Measurements from ENCODE around the gene PHOX2A.

GRCh38 chr11:72245263-72245816 lies 1.4 kb upstream of the PHOX2A start:
- TF ChIP-seq CTCF (IDR thresholded peaks at IDR 0.05; ENCODE audit: low read depth, low read length, poor library complexity, severe bottlenecking) (no peak), EZH2phosphoT487 (IDR thresholded peaks at IDR 0.05; ENCODE audit: borderline replicate concordance, low read length) (no peak)
